HL-60 (cell line): ENCODE results near the gene TREH.

Experiments
- DNase-seq, 2 experiments: peaks; one replicate each; pipeline ENCODE4 v3.0.0-alpha.2; 2010 to 2020; ENCODE audit warnings: low read depth in 1 of 2, low spot score in 1 of 2
- H3K27ac ChIP-seq: fragments of 250-450 bp; sonication (Bioruptor Pico); replicated peaks from 2 replicates; pipeline ENCODE4 v1.5.1; 2020; ENCODE audit warnings: mild to moderate bottlenecking, moderate library complexity
- H3K27me3 ChIP-seq: fragments of 250-450 bp; sonication (Bioruptor Pico); 2 replicates; pipeline ENCODE4 v1.5.1; 2021; ENCODE audit warnings: mild to moderate bottlenecking, moderate library complexity; ENCODE audit not compliant: insufficient read depth, poor library complexity, severe bottlenecking
- H3K4me3 ChIP-seq: replicated peaks from 2 replicates; pipeline ENCODE4 v1.5.1; 2011; ENCODE audit warnings: mild to moderate bottlenecking, control low read depth, low read length; ENCODE audit not compliant: insufficient read depth
- CTCF ChIP-seq: IDR thresholded peaks from one replicate; pipeline ENCODE4 v1.5.1; 2011; ENCODE audit warnings: low read length, control low read depth, inconsistent platforms; ENCODE audit not compliant: insufficient read depth
- GABPA ChIP-seq: IDR thresholded peaks from 2 replicates; pipeline ENCODE4 v1.6.1; 2012; ENCODE audit warnings: low read depth
- POLR2AphosphoS5 ChIP-seq: IDR thresholded peaks from 2 replicates; pipeline ENCODE4 v1.6.1; 2012; ENCODE audit warnings: low read depth
- REST ChIP-seq: IDR thresholded peaks from 2 replicates; pipeline ENCODE4 v1.6.1; 2012; ENCODE audit warnings: low read depth; ENCODE audit not compliant: insufficient replicate concordance
- SPI1 ChIP-seq: IDR thresholded peaks from 2 replicates; pipeline ENCODE4 v1.6.1; 2012; ENCODE audit warnings: low read depth, mild to moderate bottlenecking, borderline replicate concordance

TREH gene

GRCh38 chr11:118631142-118631909, 48.1 kb downstream of the TREH start:
- no peak for DNase-seq
- Histone ChIP-seq H3K27ac (no peak overlapping the region), H3K4me3 (no peak overlapping the region), H3K27me3 (peaks cover 28% of the 10 kb centered on the region)
- TF ChIP-seq GABPA (no peak), CTCF (no peak), SPI1 (no peak), REST (no peak), POLR2AphosphoS5 (no peak)

- Histone ChIP-seq H3K27me3 (peaks cover 19% of the 10 kb centered on the region), H3K27ac (no peak overlapping the region), H3K4me3 (no peak overlapping the region)
- DNase-seq: no peak
- no peak for TF ChIP-seq GABPA
- TF ChIP-seq REST: no peak
- no peak for TF ChIP-seq SPI1
- no peak for TF ChIP-seq POLR2AphosphoS5
- TF ChIP-seq CTCF: no peak
These were observed 49.4 kb downstream of the TREH start for GRCh38 chr11:118629761-118630661.

- TF ChIP-seq REST: no peak
- no peak for TF ChIP-seq POLR2AphosphoS5
- TF ChIP-seq GABPA: no peak
- no peak for TF ChIP-seq SPI1
- TF ChIP-seq CTCF: no peak
- H3K4me3 ChIP-seq: no peak overlapping the region
- peaks cover 9% of the 10 kb centered on the region for H3K27me3 ChIP-seq
- DNase-seq: no peak
- H3K27ac ChIP-seq: no peak overlapping the region
These were observed 50.4 kb downstream of the TREH start for GRCh38 chr11:118628861-118629549.
